Embryonic facial prominence (tissue), 1 donor: ENCODE measurements around the gene PLCB1.
"Not testable (repeated sequence)": the region's sequence is repeated elsewhere in the genome, so short reads cannot be mapped to it uniquely, and the experiment has no call there.

Experiments
- DNase-seq: peaks from one replicate; pipeline ENCODE4 v3.0.0-alpha.2; 2016; ENCODE audit errors: extremely low spot score

PLCB1 gene

GRCh38 chr20:8156235-8157079, 24.4 kb downstream of the PLCB1 start:
- no peak for DNase-seq

- DNase-seq: not testable (repeated sequence)
These were observed 27.2 kb downstream of the PLCB1 start for GRCh38 chr20:8159217-8159616.

GRCh38 chr20:8161264-8162071, 29.4 kb downstream of the PLCB1 start:
- DNase-seq: no peak

- no peak for DNase-seq
These were observed 30.5 kb downstream of the PLCB1 start for GRCh38 chr20:8162610-8163009.

GRCh38 chr20:8163543-8163942, 31.5 kb downstream of the PLCB1 start:
- no peak for DNase-seq

GRCh38 chr20:8166730-8167129, 34.7 kb downstream of the PLCB1 start:
- no peak for DNase-seq

GRCh38 chr20:8168785-8169288, 36.8 kb downstream of the PLCB1 start:
- no peak for DNase-seq

GRCh38 chr20:8170921-8171320, 38.9 kb downstream of the PLCB1 start:
- no peak for DNase-seq

GRCh38 chr20:8172191-8172590, 40.1 kb downstream of the PLCB1 start:
- DNase-seq: no peak

- no peak for DNase-seq
These were observed 43.9 kb downstream of the PLCB1 start for GRCh38 chr20:8175741-8176675.

- no peak for DNase-seq
These were observed 51.5 kb downstream of the PLCB1 start for GRCh38 chr20:8183526-8183925.

GRCh38 chr20:8187740-8188139, 55.7 kb downstream of the PLCB1 start:
- no peak for DNase-seq

- DNase-seq: no peak
These were observed 58.2 kb downstream of the PLCB1 start for GRCh38 chr20:8190043-8190880.

GRCh38 chr20:8194721-8195120, 62.7 kb downstream of the PLCB1 start:
- DNase-seq: no peak

- no peak for DNase-seq
These were observed 64.0 kb downstream of the PLCB1 start for GRCh38 chr20:8196096-8196495.

- DNase-seq: no peak
These were observed 68.2 kb downstream of the PLCB1 start for GRCh38 chr20:8200220-8200619.

GRCh38 chr20:8203366-8203765, 71.3 kb downstream of the PLCB1 start:
- DNase-seq: no peak

- no peak for DNase-seq
These were observed 73.9 kb downstream of the PLCB1 start for GRCh38 chr20:8205996-8206395.

- DNase-seq: no peak
These were observed 76.2 kb downstream of the PLCB1 start for GRCh38 chr20:8208226-8208625.

GRCh38 chr20:8209061-8209460, 77.0 kb downstream of the PLCB1 start:
- no peak for DNase-seq

GRCh38 chr20:8210749-8211148, 78.7 kb downstream of the PLCB1 start:
- no peak for DNase-seq
